SK-N-MC (cell line): ENCODE data around the gene CUX1.
"Not testable (repeated sequence)": the region's sequence is repeated elsewhere in the genome, so short reads cannot be mapped to it uniquely, and the experiment has no call there.

Experiments used
- DNase-seq: peaks from one replicate; pipeline ENCODE4 v3.0.0-alpha.2; 2011; ENCODE audit warnings: low read depth, low spot score
- H3K27ac ChIP-seq: fragments of 200-600 bp; sonication (generic); 2 replicates; pipeline ENCODE4 v1.5.1; 2016; ENCODE audit warnings: mixed run types
- H3K36me3 ChIP-seq: fragments of 200-600 bp; sonication (generic); 2 replicates; pipeline ENCODE4 v1.6.1; 2017; ENCODE audit warnings: antibody characterized with exemption, low read length, mixed read lengths; ENCODE audit not compliant: insufficient read depth
- H3K4me3 ChIP-seq: fragments of 200-600 bp; sonication (generic); 2 replicates; pipeline ENCODE4 v1.5.1; 2016
- H3K9ac ChIP-seq: fragments of 200-600 bp; sonication (generic); 2 replicates; pipeline ENCODE4 v1.8.0; 2017; ENCODE audit warnings: mixed run types, mixed read lengths; ENCODE audit not compliant: insufficient read length
- H3K9me3 ChIP-seq: fragments of 200-600 bp; sonication (generic); 2 replicates; pipeline ENCODE4 v1.6.1; 2017; ENCODE audit warnings: low read depth, mild to moderate bottlenecking, antibody characterized with exemption, low read length, moderate library complexity, mixed read lengths
- EZH2 ChIP-seq: fragments of 200-600 bp; sonication (generic); IDR thresholded peaks from one replicate; pipeline ENCODE4 v1.6.1; 2017; ENCODE audit warnings: antibody characterized with exemption
- FOXP2 ChIP-seq: optimal IDR thresholded peaks from 2 replicates; pipeline ENCODE3; 2011; ENCODE audit warnings: mild to moderate bottlenecking, moderate library complexity; ENCODE audit not compliant: insufficient read depth; ENCODE audit errors: extremely low read length, control extremely low read depth
- POLR2AphosphoS5 ChIP-seq: IDR thresholded peaks from 2 replicates; pipeline ENCODE4 v1.6.1; 2012; ENCODE audit warnings: mild to moderate bottlenecking, low read depth, low read length, borderline replicate concordance

Gene CUX1

DNA sequence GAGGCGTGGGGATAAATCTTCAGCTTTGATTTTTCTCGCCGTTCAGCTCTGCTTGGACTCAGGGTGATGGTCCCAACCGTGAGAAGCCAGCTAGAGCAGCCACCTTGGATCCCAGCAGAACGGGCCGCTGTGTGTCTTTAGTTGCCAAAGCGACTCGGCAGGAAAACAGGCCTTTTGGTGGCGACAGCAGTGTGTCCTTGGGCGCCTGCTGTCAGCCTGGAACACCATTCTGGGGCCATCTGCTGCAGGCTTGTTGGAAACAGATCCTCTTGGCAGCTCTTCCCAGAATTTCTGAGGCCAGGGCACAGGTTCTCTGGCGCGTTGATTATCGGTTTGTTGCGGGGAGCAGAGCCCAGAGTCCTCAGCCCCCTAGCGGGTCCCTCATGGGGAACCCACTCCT is 97.6 kb downstream of the CUX1 start:
- TF ChIP-seq POLR2AphosphoS5 (no peak), FOXP2 (no peak), EZH2 (no peak)
- Histone ChIP-seq H3K36me3 (peaks cover 6% of the 10 kb centered on the region; the same call in 1 of the 2 replicates), H3K27ac (no peak overlapping the region), H3K4me3 (no peak overlapping the region), H3K9ac (no peak overlapping the region), H3K9me3 (no peaks in the 10 kb centered on the region)
- no peak for DNase-seq

DNA sequence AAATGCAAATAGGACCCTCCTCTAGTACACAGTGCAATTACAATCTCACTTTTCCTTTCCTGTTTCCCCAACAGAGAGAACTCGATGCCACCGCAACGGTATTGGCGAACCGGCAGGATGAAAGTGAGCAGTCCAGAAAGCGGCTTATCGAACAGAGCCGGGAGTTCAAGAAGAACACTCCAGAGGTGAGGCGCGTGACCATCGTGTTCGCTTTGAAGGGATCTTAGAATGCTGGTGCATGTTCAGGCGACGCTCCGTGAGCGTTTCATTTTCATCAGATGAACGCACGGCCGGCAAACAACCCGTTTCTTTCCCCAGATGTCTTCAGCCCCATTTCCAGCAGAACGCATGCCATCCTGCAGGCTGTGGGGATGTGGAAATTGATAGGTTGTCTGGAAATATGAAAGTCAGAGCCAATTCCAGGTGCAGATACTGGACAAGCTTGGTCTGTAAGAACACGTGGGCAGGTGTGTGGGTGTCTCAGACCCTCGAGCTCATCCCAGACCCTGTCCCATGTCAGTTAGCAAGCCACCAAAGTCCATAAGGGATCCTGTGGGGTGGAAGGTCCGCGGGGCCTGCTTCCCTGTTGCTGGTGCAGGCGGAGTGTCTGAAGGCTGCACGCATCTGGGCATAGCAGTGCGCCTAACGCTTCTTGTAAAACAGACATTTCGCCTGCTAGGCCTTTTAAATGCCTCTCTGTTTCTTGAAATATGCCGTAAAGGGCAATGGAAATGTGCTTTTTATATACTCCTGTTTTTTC is 98.8 kb downstream of the CUX1 start:
- TF ChIP-seq FOXP2 = no peak
- no peak for TF ChIP-seq POLR2AphosphoS5
- TF ChIP-seq EZH2 = no peak
- H3K4me3 ChIP-seq = no peak overlapping the region
- no peak overlapping the region for H3K9ac ChIP-seq
- peaks cover 6% of the 10 kb centered on the region; the same call in 1 of the 2 replicates for H3K36me3 ChIP-seq
- H3K9me3 ChIP-seq = no peaks in the 10 kb centered on the region
- H3K27ac ChIP-seq = no peak overlapping the region
- no peak for DNase-seq

DNA sequence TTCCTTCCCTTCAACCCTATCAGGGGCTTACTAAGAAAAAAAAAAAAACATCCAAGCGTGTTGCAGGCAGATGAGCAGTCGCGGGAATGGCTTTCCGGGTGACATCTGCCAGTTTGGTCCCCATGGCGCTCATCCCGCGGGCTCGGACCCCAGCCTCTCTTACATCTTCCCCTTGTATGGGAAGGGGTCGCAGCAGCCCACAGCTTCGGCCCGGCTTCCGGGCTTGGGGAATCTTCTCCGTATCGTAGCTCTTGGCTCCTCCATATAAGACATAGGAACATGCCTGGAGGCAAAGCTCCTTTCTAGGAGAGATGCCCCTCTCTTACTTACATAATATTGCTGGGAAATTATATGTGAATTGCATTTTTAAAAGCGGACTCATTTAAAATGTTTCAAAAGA is 99.5 kb downstream of the CUX1 start:
- no peak for DNase-seq
- TF ChIP-seq FOXP2 (no peak), POLR2AphosphoS5 (no peak)
- Histone ChIP-seq H3K27ac (no peak overlapping the region), H3K9ac (no peak overlapping the region), H3K36me3 (peaks cover 6% of the 10 kb centered on the region; the same call in 1 of the 2 replicates), H3K9me3 (no peaks in the 10 kb centered on the region), H3K4me3 (no peak overlapping the region)

DNA sequence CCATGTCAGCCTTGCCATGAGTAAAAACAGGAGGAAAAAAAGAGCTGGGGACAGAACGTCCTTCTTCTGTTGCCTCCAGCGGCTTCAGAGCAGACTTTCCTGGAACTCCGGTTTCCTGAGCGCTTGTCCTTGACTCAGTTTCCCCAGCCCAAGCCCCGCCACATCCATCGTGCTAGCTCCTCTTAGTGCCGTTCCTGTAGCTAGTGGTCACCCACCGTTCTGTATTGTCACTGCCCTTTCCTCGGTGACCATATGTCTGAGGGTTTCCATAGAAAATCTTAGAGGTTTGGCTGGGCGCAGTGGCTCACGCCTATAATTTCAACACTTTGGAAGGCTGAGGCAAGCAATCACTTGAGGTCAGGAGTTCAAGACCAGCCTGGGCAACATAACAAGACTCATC is 100.1 kb downstream of the CUX1 start:
- no peaks in the 10 kb centered on the region for H3K9me3 ChIP-seq
- peaks cover 6% of the 10 kb centered on the region; the same call in 1 of the 2 replicates for H3K36me3 ChIP-seq
- H3K4me3 ChIP-seq = no peak overlapping the region
- no peak overlapping the region for H3K9ac ChIP-seq
- TF ChIP-seq EZH2 (no peak), FOXP2 (no peak), POLR2AphosphoS5 (no peak)
- H3K27ac ChIP-seq = no peak overlapping the region
- no peak for DNase-seq

DNA sequence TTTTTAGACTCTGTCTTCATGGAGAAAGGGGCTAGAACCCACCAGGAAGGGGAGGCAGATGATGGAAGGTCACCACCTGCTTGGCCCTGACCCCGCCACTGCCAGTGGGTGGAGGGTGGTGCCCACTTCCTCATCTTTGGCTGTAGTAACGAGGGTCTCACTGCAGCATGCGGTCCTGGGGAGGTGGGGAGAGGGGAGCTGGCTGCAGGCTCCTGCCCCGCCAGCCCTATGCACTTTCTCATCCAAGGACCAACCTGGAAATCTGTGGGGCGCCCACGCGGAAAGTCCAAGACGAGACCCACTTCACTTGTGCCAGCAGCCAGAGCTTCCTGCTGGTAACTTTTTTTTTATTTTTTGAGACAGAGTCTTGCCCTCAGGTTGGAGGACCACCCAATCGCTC is 101.0 kb downstream of the CUX1 start:
- Histone ChIP-seq H3K4me3 (no peak overlapping the region), H3K36me3 (peaks cover 6% of the 10 kb centered on the region; the same call in 1 of the 2 replicates), H3K9me3 (no peaks in the 10 kb centered on the region), H3K27ac (no peak overlapping the region), H3K9ac (no peak overlapping the region)
- TF ChIP-seq FOXP2 (no peak), EZH2 (no peak), POLR2AphosphoS5 (no peak)
- DNase-seq = no peak

DNA sequence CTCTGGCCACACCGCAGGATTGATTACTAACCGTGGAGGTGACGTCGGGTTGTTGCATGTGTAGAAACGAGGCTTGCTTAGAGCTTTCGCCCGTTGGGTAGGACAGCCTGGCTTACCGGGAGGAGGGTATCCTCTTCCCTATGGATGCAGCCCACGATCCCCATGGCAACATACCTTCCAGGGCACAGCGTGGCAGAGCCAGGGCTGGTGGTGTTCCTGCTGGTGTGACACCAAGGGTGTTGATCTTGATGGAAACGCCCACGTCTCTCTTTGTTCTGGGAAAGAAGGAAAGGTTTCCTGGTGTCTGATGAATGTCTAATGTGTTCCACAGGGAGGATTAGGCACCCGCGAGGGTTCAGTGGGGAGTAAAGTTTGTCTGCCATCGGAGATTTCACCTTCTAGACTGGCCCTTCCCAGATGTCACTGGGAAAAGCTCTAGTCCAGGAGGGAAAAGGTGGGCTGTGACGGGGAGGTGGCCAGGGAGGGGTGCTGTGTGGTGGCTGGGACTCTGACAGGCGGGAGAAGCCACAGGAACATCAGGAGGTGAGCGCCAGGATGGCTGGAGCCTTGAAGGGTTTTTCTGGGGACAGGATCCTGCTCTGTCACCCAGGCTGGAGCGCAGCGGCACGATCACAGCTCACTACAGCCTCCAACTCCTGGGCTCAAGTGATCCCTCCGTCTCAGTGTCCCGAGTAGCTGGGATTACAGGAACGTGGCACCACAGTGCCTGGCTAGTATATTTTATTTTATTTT is 102.1 kb downstream of the CUX1 start:
- H3K36me3 ChIP-seq = peaks cover 6% of the 10 kb centered on the region; the same call in 1 of the 2 replicates
- no peak for DNase-seq
- H3K27ac ChIP-seq = no peak overlapping the region
- H3K9me3 ChIP-seq = no peaks in the 10 kb centered on the region
- TF ChIP-seq POLR2AphosphoS5 = no peak
- no peak for TF ChIP-seq FOXP2
- TF ChIP-seq EZH2 = no peak
- H3K9ac ChIP-seq = no peak overlapping the region
- no peak overlapping the region for H3K4me3 ChIP-seq

DNA sequence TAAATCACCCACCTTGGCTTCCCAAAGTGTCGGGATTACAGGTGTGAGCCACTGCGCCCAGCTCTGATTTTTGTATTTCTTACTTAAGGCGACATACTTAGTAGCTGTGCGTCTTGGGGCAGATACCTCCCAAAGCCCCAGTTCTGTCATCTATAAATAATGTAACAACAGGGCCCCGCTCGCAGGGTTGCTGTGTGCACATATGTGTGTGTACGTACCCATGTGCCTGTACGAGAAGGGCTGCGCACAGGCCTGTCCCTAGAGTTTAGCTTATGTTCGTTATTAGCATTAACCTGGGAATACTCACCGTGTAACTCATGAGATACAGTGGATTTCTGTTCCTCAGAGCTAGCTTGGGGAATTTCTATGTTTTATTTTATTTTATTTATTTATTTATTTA is 103.6 kb downstream of the CUX1 start:
- Histone ChIP-seq H3K36me3 (peaks cover 6% of the 10 kb centered on the region; the same call in 1 of the 2 replicates), H3K9ac (no peak overlapping the region), H3K9me3 (no peaks in the 10 kb centered on the region), H3K27ac (no peak overlapping the region), H3K4me3 (no peak overlapping the region)
- TF ChIP-seq POLR2AphosphoS5 = no peak
- no peak for TF ChIP-seq FOXP2
- no peak for TF ChIP-seq EZH2
- DNase-seq = no peak

DNA sequence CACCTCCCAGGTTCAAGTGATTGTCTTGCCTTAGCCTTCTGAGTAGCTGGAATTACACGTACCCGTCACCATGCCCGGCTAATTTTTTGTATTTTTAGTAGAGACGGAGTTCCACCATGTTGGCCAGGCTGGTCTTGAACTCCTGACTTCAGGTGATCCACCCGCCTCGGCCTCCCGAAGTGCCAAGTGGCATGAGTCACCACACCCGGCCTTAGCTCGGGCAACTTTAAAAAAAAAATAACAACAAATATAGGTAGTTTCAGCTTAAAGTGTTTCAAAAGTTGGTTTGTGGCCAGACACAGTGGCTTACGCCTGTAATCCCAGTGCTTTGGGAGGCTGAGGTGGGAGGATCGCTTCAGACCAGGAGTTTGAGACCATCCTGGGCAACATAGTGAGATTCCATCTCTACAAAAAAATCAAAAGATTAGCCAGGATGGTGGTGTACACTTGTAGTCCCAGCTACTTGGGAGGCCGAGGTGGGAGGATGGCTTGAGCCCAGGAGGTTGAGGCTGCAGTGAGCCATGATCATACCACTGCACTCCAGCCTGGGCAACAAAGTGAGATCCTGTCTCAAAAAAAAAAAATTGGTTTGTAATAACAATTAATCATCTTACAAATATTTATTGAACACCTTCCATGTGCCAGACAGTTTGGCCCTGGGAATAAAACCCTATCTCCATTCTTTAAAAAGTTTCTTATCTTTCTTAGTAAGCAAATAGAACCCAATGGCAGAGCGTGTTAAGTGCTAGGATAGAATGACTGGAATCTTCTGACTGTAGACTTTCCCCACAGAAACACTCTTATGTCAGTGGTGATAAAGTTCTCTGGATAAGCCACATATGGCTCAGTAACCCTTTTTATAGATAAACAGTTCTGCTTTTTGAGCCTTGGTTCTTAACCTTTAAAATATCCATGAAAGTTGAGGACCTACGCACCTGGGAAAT is 104.4 kb downstream of the CUX1 start:
- not testable (repeated sequence) for H3K9me3 ChIP-seq, DNase-seq

More for the DNA sequence above, 104.4 kb downstream of the CUX1 start:
- H3K36me3 ChIP-seq, H3K27ac ChIP-seq, H3K4me3 ChIP-seq, H3K9ac ChIP-seq: not testable (repeated sequence)
